ENCODE measurements around the gene TMEM154. TPM values are rescaled to one million over a fixed set of nuclear protein-coding genes. Genes with fewer than 3 reads are reported as not detected.

TMEM154 gene
- total RNA-seq, 2 experiments from 2014 or later = 13.6 to 16.7 TPM

DNA sequence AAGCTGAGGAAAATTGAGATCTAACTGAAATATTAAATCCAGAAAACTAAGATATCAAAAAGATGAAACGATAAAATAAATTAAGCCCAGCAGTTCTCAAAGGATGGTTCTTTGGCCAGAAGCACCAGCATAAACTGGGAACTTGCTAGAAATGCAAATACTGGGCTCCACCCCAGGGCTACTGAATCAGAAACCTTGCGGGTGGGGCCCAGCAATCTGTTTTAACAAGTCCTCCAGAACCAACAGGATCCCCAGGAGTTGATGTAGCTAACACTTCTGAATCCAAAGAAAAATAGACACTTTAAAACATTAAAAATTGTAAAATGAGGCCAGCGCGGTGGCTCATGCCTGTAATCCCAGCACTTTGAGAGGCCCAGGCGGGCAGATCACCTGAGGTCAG lies 14.1 kb upstream of the TMEM154 start:
- Mint-ChIP-seq H3K4me1 (ENCODE audit: low read depth) (peaks cover 14% of the 10 kb centered on the region), H3K9me3 (no peaks in the 10 kb centered on the region), H3K4me3 (no peak overlapping the region), H3K27ac (no peak overlapping the region), H3K36me3 (ENCODE audit: low read depth) (no peaks in the 10 kb centered on the region), H3K27me3 (no peaks in the 10 kb centered on the region)
- ChIA-PET CTCF (no interaction called here), POLR2A (no interaction called here)
- DNase-seq = no peak
- Histone ChIP-seq H3K27ac (ENCODE audit: low read depth in 1 of 2, low read length in 2 of 2) (no peak overlapping the region), H3K9me3 (ENCODE audit: control insufficient read depth in 1 of 2, insufficient read depth in 1 of 2, low read length in 2 of 2) (no peaks in the 10 kb centered on the region), H3K4me1 (ENCODE audit: insufficient read depth, low read length) (peaks cover 9% of the 10 kb centered on the region), H3K27me3 (ENCODE audit: control insufficient read depth in 1 of 2, insufficient read depth in 2 of 2, low read length in 2 of 2) (no peaks in the 10 kb centered on the region), H3K4me3 (ENCODE audit: low read length) (no peak overlapping the region), H3K36me3 (ENCODE audit: insufficient read depth, low read length) (no peaks in the 10 kb centered on the region)
- no peak for ATAC-seq (ENCODE audit: poor library complexity)
- TF ChIP-seq CTCF (IDR thresholded peaks at IDR 0.05) = no peak
- intact Hi-C loops (cut with DNase I, micrococcal nuclease) = no loop called here

DNA sequence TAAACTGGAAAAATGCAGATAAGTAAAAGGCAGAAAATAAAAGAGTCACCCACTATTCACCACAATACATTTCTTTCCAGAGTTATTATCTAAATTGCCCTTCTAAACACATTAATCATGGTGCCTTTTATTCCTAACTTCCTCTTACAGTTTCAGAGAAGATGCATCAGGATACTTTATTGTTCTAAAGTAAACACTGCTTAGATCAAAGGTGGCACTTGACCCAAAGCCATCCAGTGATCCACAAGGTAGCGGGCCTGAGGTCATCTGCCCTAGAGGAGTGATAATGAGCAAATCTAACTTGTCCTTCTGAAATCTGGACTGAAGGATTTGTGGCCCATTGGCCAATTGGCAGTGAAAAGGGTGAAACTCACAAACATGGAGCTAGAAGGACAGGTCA lies 12.0 kb upstream of the TMEM154 start:
- Mint-ChIP-seq H3K4me1 (ENCODE audit: low read depth) (peaks cover 1% of the 10 kb centered on the region), H3K9me3 (no peaks in the 10 kb centered on the region), H3K27me3 (no peaks in the 10 kb centered on the region), H3K4me3 (no peak overlapping the region), H3K27ac (no peak overlapping the region), H3K36me3 (ENCODE audit: low read depth) (no peaks in the 10 kb centered on the region)
- Histone ChIP-seq H3K36me3 (ENCODE audit: insufficient read depth, low read length) (no peaks in the 10 kb centered on the region), H3K27me3 (ENCODE audit: control insufficient read depth in 1 of 2, insufficient read depth in 2 of 2, low read length in 2 of 2) (no peaks in the 10 kb centered on the region), H3K9me3 (ENCODE audit: control insufficient read depth in 1 of 2, insufficient read depth in 1 of 2, low read length in 2 of 2) (no peaks in the 10 kb centered on the region), H3K4me3 (ENCODE audit: low read length) (no peak overlapping the region), H3K4me1 (ENCODE audit: insufficient read depth, low read length) (peaks cover 2% of the 10 kb centered on the region), H3K27ac (ENCODE audit: low read depth in 1 of 2, low read length in 2 of 2) (no peak overlapping the region)
- no peak for TF ChIP-seq CTCF (IDR thresholded peaks at IDR 0.05)
- intact Hi-C loops (cut with DNase I, micrococcal nuclease) = no loop called here
- CTCF ChIA-PET = no interaction called here
- ATAC-seq (ENCODE audit: poor library complexity) (no peak), DNase-seq (no peak)
- POLR2A ChIA-PET = no interaction called here

- POLR2A ChIA-PET = no interaction called here
- Histone ChIP-seq H3K4me3 (ENCODE audit: low read length) (no peak overlapping the region), H3K9me3 (ENCODE audit: control insufficient read depth in 1 of 2, insufficient read depth in 1 of 2, low read length in 2 of 2) (no peaks in the 10 kb centered on the region), H3K36me3 (ENCODE audit: insufficient read depth, low read length) (no peaks in the 10 kb centered on the region), H3K4me1 (ENCODE audit: insufficient read depth, low read length) (no peaks in the 10 kb centered on the region), H3K27me3 (ENCODE audit: control insufficient read depth in 1 of 2, insufficient read depth in 2 of 2, low read length in 2 of 2) (no peaks in the 10 kb centered on the region), H3K27ac (ENCODE audit: low read depth in 1 of 2, low read length in 2 of 2) (no peak overlapping the region)
- no peak for TF ChIP-seq CTCF (IDR thresholded peaks at IDR 0.05)
- intact Hi-C loops (cut with DNase I, micrococcal nuclease) = no loop called here
- Mint-ChIP-seq H3K4me1 (ENCODE audit: low read depth) (no peaks in the 10 kb centered on the region), H3K36me3 (ENCODE audit: low read depth) (no peaks in the 10 kb centered on the region), H3K9me3 (no peaks in the 10 kb centered on the region), H3K4me3 (no peak overlapping the region), H3K27ac (no peak overlapping the region), H3K27me3 (no peaks in the 10 kb centered on the region)
- no peak for DNase-seq
- CTCF ChIA-PET = no interaction called here
- no peak for ATAC-seq (ENCODE audit: poor library complexity)
Measured at GRCh38 chr4:152690706-152691651, 11.2 kb upstream of the TMEM154 start.
